GM23338 (cell line): ENCODE data around the gene NLRP5.

Experiments used
- CREB1 ChIP-seq: fragments of 250-450 bp; sonication (Bioruptor Pico); IDR thresholded peaks from 2 replicates; pipeline ENCODE4 v1.5.0; 2020; ENCODE audit warnings: low read depth, mild to moderate bottlenecking, moderate library complexity
- CTCF ChIP-seq, 2 experiments: fragments of 200-600 bp in 1 of 2; sonication (generic) in 1 of 2; conservative IDR thresholded peaks; 2 replicates each; pipeline versions ENCODE4 v1.5.1 to v1.6.1; 2016 to 2017; ENCODE audit warnings: antibody characterized with exemption in 2 of 2, low read depth in 2 of 2, mild to moderate bottlenecking in 2 of 2, moderate library complexity in 1 of 2
- ETS1 ChIP-seq: IDR thresholded peaks from 2 replicates; pipeline ENCODE4 v1.6.1; 2016; ENCODE audit warnings: antibody characterized with exemption
- EZH2phosphoT487 ChIP-seq: fragments of 200-600 bp; sonication (generic); IDR thresholded peaks from one replicate; pipeline ENCODE4 v1.8.1; 2018; ENCODE audit warnings: antibody characterized with exemption; ENCODE audit not compliant: unreplicated experiment
- POLR2AphosphoS5 ChIP-seq: IDR thresholded peaks from 2 replicates; pipeline ENCODE4 v1.6.1; 2016; ENCODE audit warnings: antibody characterized with exemption, low read depth
- ZNF331 ChIP-seq: fragments of 250-450 bp; sonication (Bioruptor Pico); IDR thresholded peaks from 2 replicates; pipeline ENCODE4 v1.5.0; 2020; ENCODE audit warnings: low read depth, mild to moderate bottlenecking, moderate library complexity

GRCh38 chr19:56085571-56086275 lies 99.1 kb downstream of the NLRP5 start:
- TF ChIP-seq POLR2AphosphoS5 (0 out of 2 replicates have a peak, but pooled peaks have one; percentile 12), CTCF (conservative IDR thresholded peaks at IDR 0.05; ENCODE audit: low read depth in 2 of 2) (no peak), EZH2phosphoT487 (no peak), ZNF331 (CRISPR knock-in tag) (no peak), CREB1 (CRISPR knock-in tag) (no peak), ETS1 (no peak)
